GM12878 (cell line): ENCODE results near the gene GNB5. TPM values are rescaled to one million over a fixed set of nuclear protein-coding genes. Genes with fewer than 3 reads are reported as not detected.

ENCODE experiments used
- ATAC-seq: fragments of 200-7000 bp; cut with Tn5 transposase; 3 replicates; pipeline ENCODE4 v1.9.1; 2020; ENCODE audit warnings: mild to moderate bottlenecking, moderate library complexity
- BruUV-seq: library from RNA; stranded (reverse); fragments of 400-500 nt; replicated peaks from 2 replicates; lab custom pipeline; 2021; lab: Mats Ljungman, UMichigan
- CTCF ChIA-PET: fragments of 300-600 bp; sonication (Branson Sonifier 250); formaldehyde crosslinking; extraction: SDS; loops from one replicate; lab custom pipeline; 2021; ENCODE audit warnings: inconsistent platforms; lab: Yijun Ruan, JAX
- POLR2A ChIA-PET: fragments of 350-600 bp; formaldehyde crosslinking; extraction: SDS; loops from one replicate; lab custom pipeline; 2021; ENCODE audit warnings: inconsistent platforms; lab: Charles Lee
- RAD21 ChIA-PET: fragments of 300-600 bp; sonication (Branson Sonifier 250); formaldehyde crosslinking; loops from one replicate; lab custom pipeline; 2023; ENCODE audit warnings: antibody characterized with exemption; ENCODE audit not compliant: unreplicated experiment; lab: Charles Lee
- SMC1A ChIA-PET: fragments of 300-600 bp; sonication (Branson Sonifier 250); formaldehyde crosslinking; loops from one replicate; lab custom pipeline; 2023; ENCODE audit not compliant: unreplicated experiment, uncharacterized antibody; lab: Charles Lee
- DNase-seq: peaks from one replicate; pipeline ENCODE4 v3.0.0-alpha.2; 2011; ENCODE audit warnings: low read depth, low spot score
- FAIRE-seq: peaks from 3 replicates; lab custom pipeline; 2011; peaks lifted over from hg19 to GRCh38; lab: Jason Lieb, UNC
- H2AFZ ChIP-seq: 2 replicates; pipeline ENCODE4 v1.6.0; 2011; ENCODE audit warnings: low read depth, low read length, control low read depth; ENCODE audit not compliant: control insufficient read depth
- H3K27ac ChIP-seq: 2 replicates; pipeline ENCODE4 v1.5.1; 2011; ENCODE audit warnings: control low read depth; ENCODE audit not compliant: control insufficient read depth, insufficient read depth
- H3K27me3 ChIP-seq, 2 experiments: replicated peaks in 1 of 2; 2 replicates each; pipeline versions ENCODE4 v1.6.0 to v1.6.1; 2011; ENCODE audit warnings: low read length in 1 of 2; ENCODE audit not compliant: control insufficient read depth in 2 of 2, insufficient read depth in 2 of 2
- H3K36me3 ChIP-seq, 2 experiments: 2 replicates each; pipeline ENCODE4 v1.5.1; 2011; ENCODE audit warnings: low read length in 1 of 2; ENCODE audit not compliant: control insufficient read depth in 2 of 2, insufficient read depth in 2 of 2
- H3K4me1 ChIP-seq: 2 replicates; pipeline ENCODE4 v1.6.1; 2011; ENCODE audit warnings: mild to moderate bottlenecking, low read length, moderate library complexity, mixed read lengths; ENCODE audit not compliant: control insufficient read depth, insufficient read depth
- H3K4me2 ChIP-seq: 2 replicates; pipeline ENCODE4 v1.6.0; 2011; ENCODE audit warnings: control low read depth; ENCODE audit not compliant: control insufficient read depth, insufficient read depth
- H3K4me3 ChIP-seq: fragments of 200-600 bp; sonication (generic); 2 replicates; pipeline ENCODE4 v1.5.1; 2016
- H3K79me2 ChIP-seq: 2 replicates; pipeline ENCODE4 v1.6.0; 2011; ENCODE audit warnings: low read length; ENCODE audit not compliant: control insufficient read depth, insufficient read depth
- H3K9ac ChIP-seq: 2 replicates; pipeline ENCODE4 v1.8.0; 2011; ENCODE audit warnings: low read length, control low read depth, mixed read lengths; ENCODE audit not compliant: control insufficient read depth, insufficient read depth
- H3K9me3 ChIP-seq: replicated peaks from 3 replicates; pipeline ENCODE4 v1.5.1; 2011; ENCODE audit warnings: mild to moderate bottlenecking, low read length; ENCODE audit not compliant: control insufficient read depth, insufficient read depth
- H4K20me1 ChIP-seq: 2 replicates; pipeline ENCODE4 v1.6.0; 2011; ENCODE audit not compliant: control insufficient read depth, insufficient read depth
- IKZF2 ChIP-seq, 2 experiments: fragments of 450-650 bp; IDR thresholded peaks; 2 replicates each; pipeline ENCODE4 v1.6.1; 2017; ENCODE audit warnings: mild to moderate bottlenecking in 2 of 2, moderate library complexity in 2 of 2
- JUND ChIP-seq: IDR thresholded peaks from 2 replicates; pipeline ENCODE4 v1.6.1; 2012; ENCODE audit warnings: low read depth, mild to moderate bottlenecking, low read length, improper control_type of control experiment, moderate library complexity
- NR2F1 ChIP-seq: fragments of 450-650 bp; conservative IDR thresholded peaks from 2 replicates; pipeline ENCODE4 v1.6.1; 2017; ENCODE audit warnings: mild to moderate bottlenecking
- RCOR1 ChIP-seq: conservative IDR thresholded peaks from 2 replicates; pipeline ENCODE4 v1.6.1; 2012; ENCODE audit warnings: low read depth, low read length, improper control_type of control experiment
- RUNX3 ChIP-seq: IDR thresholded peaks from 2 replicates; pipeline ENCODE4 v1.6.1; 2012; ENCODE audit warnings: low read length, inconsistent platforms
- SPI1 ChIP-seq: IDR thresholded peaks from 2 replicates; pipeline ENCODE4 v1.6.1; 2011; ENCODE audit warnings: low read depth, mild to moderate bottlenecking, low read length, moderate library complexity, borderline replicate concordance; ENCODE audit not compliant: insufficient read depth
- TARDBP ChIP-seq: IDR thresholded peaks from 2 replicates; pipeline ENCODE4 v1.6.1; 2016; ENCODE audit warnings: borderline replicate concordance
- WGBS: methylation state at CpG from one replicate; pipeline ENCODE4 v1.1.6; 2016; ENCODE audit warnings: low lambda C conversion rate; ENCODE audit not compliant: insufficient replicate concordance, insufficient coverage; ENCODE audit errors: missing lambda C conversion rate; 5-methylcytosine and 5-hydroxymethylcytosine counted together
- in situ Hi-C: fragments of 300-500 bp; cut with MboI; formaldehyde crosslinking; loops from 9 replicates; pipeline ENCODE4 v1.14.3; 2018; ENCODE audit warnings: mixed read lengths
- intact Hi-C: fragments of 100-400 bp; cut with micrococcal nuclease; formaldehyde crosslinking; loops from one replicate; pipeline ENCODE4 v1.14.2; 2022; ENCODE audit not compliant: unreplicated experiment
- polyA plus RNA-seq, 11 experiments: library from polyadenylated mRNA; depleted of rRNA in 4 of 11; unstranded in 6 of 11; stranded (reverse) in 5 of 11; fragments of >200 nt; fragmentation: Nextera tagmentation in 4 of 11; fragmentation: Illumina TruSeq in 1 of 11; extraction: Ambion mirVana in 4 of 11; extraction: Trizol in 1 of 11; gene quantifications; 1 replicate in 1 of 11; 2 replicates in 10 of 11; pipeline versions ENCODE4 v1.2.1 to v1.2.3, GENCODE V29; 2011 to 2016; ENCODE audit warnings: inconsistent platforms in 2 of 11, missing spikeins in 2 of 11, low read depth in 1 of 11
- total RNA-seq, 4 experiments: library from RNA; depleted of rRNA in 3 of 4; stranded (reverse); fragments of >200 nt in 3 of 4; fragmentation: Illumina TruSeq in 1 of 4; extraction: Trizol in 1 of 4; gene quantifications; 2 replicates each; pipeline versions ENCODE4 v1.2.1 to v1.2.3, GENCODE V29; 2013 to 2021
- TF ChIP-seq, protein P1 (sequence below): fragments of 450-650 bp; IDR thresholded peaks from 2 replicates; pipeline ENCODE4 v1.6.1; 2016; ENCODE audit warnings: mild to moderate bottlenecking
- TF ChIP-seq, protein P2 (sequence below): IDR thresholded peaks from 2 replicates; pipeline ENCODE4 v1.6.1; 2011; ENCODE audit warnings: borderline replicate concordance, low read depth, mild to moderate bottlenecking, moderate library complexity, low read length; ENCODE audit not compliant: insufficient read depth, poor library complexity, severe bottlenecking

The GNB5 gene
- total and polyA plus RNA-seq, 10 of the 15 experiments (the other 5 are each of a cell fraction or from before 2014, with no cell fraction given), result 2.4 to 25.9 (median 15.2) TPM

GRCh38 chr15:52225230-52225629, 34.0 kb upstream of the GNB5 start:
- Histone ChIP-seq H2AFZ (no peak overlapping the region), H3K9ac (no peak overlapping the region), H3K27me3 (no peaks in the 10 kb centered on the region), H3K4me3 (no peak overlapping the region), H3K79me2 (no peaks in the 10 kb centered on the region), H3K27ac (no peak overlapping the region), H3K9me3 (no peaks in the 10 kb centered on the region), H3K36me3 (no peaks in the 10 kb centered on the region), H3K4me2 (no peak overlapping the region), H4K20me1 (no peaks in the 10 kb centered on the region), H3K4me1 (peaks cover 41% of the 10 kb centered on the region)
- CTCF ChIA-PET, result interaction anchor here (0.6 to 13.5 kb wide), 19 partner anchors 8 to 497 kb away, joined by 3 to 235 read pairs (median 5); partner anchors contain the start of gene GNB5
- 74% methylated on average over 8 of the region's 8 CpGs for WGBS
- intact Hi-C loops (no loop called here), in situ Hi-C loops (loop anchor here (5.0 kb wide), 1 partner anchor 248 kb away; no protein-coding TSS in a partner anchor)
- SMC1A ChIA-PET, result interaction anchor here (0.7 to 8.2 kb wide), 16 partner anchors 7 to 461 kb away, joined by 3 to 93 read pairs (median 4); no protein-coding TSS in a partner anchor
- FAIRE-seq (no peak), DNase-seq (no peak), ATAC-seq (no peak)
- BruUV-seq, result no TSS peak
- RAD21 ChIA-PET, result interaction anchor here (0.9 to 5.7 kb wide), 8 partner anchors 8 to 41 kb away, joined by 3 to 43 read pairs (median 9); no protein-coding TSS in a partner anchor
- POLR2A ChIA-PET, result interaction anchor here (0.6 to 1.1 kb wide), 2 partner anchors 156 to 337 kb away, joined by 3 read pairs; no protein-coding TSS in a partner anchor
- TF ChIP-seq SPI1 (0 out of 2 replicates have a peak, but pooled peaks have one; percentile 6), NR2F1 (no peak)

DNA sequence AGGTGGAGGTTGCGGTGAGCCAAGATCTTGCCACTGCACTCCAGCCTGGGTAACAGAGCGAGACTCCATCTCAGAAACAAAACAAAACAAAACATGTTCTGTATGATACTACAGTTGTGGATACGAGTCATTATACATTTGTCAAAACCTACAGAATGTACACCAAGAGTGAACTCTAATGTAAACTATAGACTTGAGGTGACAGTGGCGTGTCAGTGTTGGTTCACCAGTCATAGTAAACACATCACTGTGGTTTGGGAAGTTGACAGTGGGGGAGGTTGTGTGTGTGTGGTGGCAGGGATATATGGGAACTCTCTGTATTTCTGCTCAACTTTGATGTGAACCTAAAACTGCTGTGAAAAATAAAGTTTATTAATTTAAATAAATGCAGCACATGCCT, 33.0 kb upstream of the GNB5 start:
- H2AFZ ChIP-seq, result no peak overlapping the region
- H3K27ac ChIP-seq, result no peak overlapping the region
- CTCF ChIA-PET, result interaction anchor here (0.8 to 13.5 kb wide), 12 partner anchors 8 to 507 kb away, joined by 3 to 235 read pairs (median 4); partner anchors contain the start of gene GNB5
- H4K20me1 ChIP-seq, result no peaks in the 10 kb centered on the region
- SMC1A ChIA-PET, result interaction anchor here (0.9 to 8.2 kb wide), 9 partner anchors 8 to 462 kb away, joined by 3 to 93 read pairs (median 3); no protein-coding TSS in a partner anchor
- DNase-seq (no peak), ATAC-seq (no peak), FAIRE-seq (no peak)
- intact Hi-C loops, result loop anchor here (5.0 kb wide), 1 partner anchor 242 kb away; no protein-coding TSS in a partner anchor
- in situ Hi-C loops, result no loop called here
- no peak overlapping the region for H3K4me3 ChIP-seq
- no peaks in the 10 kb centered on the region for H3K27me3 ChIP-seq
- H3K9ac ChIP-seq, result no peak overlapping the region
- H3K79me2 ChIP-seq, result no peaks in the 10 kb centered on the region
- H3K4me2 ChIP-seq, result no peak overlapping the region
- RAD21 ChIA-PET, result interaction anchor here (1.2 to 3.8 kb wide), 3 partner anchors 9 to 40 kb away, joined by 3 to 9 read pairs (median 7); no protein-coding TSS in a partner anchor
- peaks cover 35% of the 10 kb centered on the region for H3K4me1 ChIP-seq
- BruUV-seq, result no TSS peak
- no peaks in the 10 kb centered on the region for H3K9me3 ChIP-seq
- POLR2A ChIA-PET, result no interaction called here
- TF ChIP-seq RUNX3, result peak; percentile 58
- TF ChIP-seq, protein P1, sequence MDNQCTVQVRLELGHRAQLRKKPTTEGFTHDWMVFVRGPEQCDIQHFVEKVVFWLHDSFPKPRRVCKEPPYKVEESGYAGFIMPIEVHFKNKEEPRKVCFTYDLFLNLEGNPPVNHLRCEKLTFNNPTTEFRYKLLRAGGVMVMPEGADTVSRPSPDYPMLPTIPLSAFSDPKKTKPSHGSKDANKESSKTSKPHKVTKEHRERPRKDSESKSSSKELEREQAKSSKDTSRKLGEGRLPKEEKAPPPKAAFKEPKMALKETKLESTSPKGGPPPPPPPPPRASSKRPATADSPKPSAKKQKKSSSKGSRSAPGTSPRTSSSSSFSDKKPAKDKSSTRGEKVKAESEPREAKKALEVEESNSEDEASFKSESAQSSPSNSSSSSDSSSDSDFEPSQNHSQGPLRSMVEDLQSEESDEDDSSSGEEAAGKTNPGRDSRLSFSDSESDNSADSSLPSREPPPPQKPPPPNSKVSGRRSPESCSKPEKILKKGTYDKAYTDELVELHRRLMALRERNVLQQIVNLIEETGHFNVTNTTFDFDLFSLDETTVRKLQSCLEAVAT, result 0 out of 2 replicates have a peak, but pooled peaks have one; percentile 26
- TF ChIP-seq, protein P2, sequence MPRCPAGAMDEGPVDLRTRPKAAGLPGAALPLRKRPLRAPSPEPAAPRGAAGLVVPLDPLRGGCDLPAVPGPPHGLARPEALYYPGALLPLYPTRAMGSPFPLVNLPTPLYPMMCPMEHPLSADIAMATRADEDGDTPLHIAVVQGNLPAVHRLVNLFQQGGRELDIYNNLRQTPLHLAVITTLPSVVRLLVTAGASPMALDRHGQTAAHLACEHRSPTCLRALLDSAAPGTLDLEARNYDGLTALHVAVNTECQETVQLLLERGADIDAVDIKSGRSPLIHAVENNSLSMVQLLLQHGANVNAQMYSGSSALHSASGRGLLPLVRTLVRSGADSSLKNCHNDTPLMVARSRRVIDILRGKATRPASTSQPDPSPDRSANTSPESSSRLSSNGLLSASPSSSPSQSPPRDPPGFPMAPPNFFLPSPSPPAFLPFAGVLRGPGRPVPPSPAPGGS, result no peak
- TF ChIP-seq TARDBP, result no peak
- TF ChIP-seq RCOR1, result no peak
- TF ChIP-seq IKZF2 (IDR thresholded peaks at IDR 0.05), result peak; percentile 47 to 48; a peak in 2 of 4 replicates
- no peak for TF ChIP-seq JUND
- 85% methylated on average over 4 of the region's 4 CpGs for whole genome bisulfite sequencing
- no peaks in the 10 kb centered on the region for H3K36me3 ChIP-seq
